ENCODE data around the gene WHRN. TPM values are rescaled to one million over a fixed set of nuclear protein-coding genes. Genes with fewer than 3 reads are reported as not detected.

Gene WHRN
- total and polyA plus RNA-seq, 9 donors, result 0.89 to 5.5 (median 3.3) TPM

DNA sequence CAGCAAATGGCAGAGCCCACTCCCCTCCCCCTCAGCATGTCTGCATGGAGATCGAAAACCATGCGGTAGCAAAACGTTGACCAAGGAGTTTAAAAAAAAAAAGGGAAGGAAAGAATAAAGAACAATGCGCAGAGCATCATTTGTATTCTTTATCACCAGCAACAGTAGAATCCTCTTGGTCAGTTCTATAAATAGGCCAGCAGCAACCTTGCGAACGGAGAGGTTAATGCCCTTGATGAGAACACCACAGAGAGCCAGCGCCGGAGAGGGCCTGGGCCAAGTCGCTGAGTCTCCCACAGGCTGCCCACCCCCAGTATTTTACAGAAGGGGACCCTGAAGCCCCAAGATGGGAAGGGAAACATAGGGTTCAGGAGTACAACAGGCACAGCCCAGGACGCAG lies 22.7 kb downstream of the WHRN start:
- WGBS (ENCODE audit: insufficient coverage), result 43% methylated on average over 4 of the region's 10 CpGs
- Histone ChIP-seq H3K4me3 (ENCODE audit: low read length) (no peak overlapping the region), H3K27me3 (ENCODE audit: control insufficient read depth, insufficient read depth, low read length) (peaks cover 2% of the 10 kb centered on the region), H3K27ac (ENCODE audit: low read length) (no peak overlapping the region), H3K9me3 (replicated peaks; ENCODE audit: control insufficient read depth, low read depth, low read length) (no peaks in the 10 kb centered on the region), H3K4me1 (ENCODE audit: control insufficient read depth, insufficient read depth, low read length) (peaks cover 3% of the 10 kb centered on the region), H3K36me3 (ENCODE audit: control insufficient read depth, insufficient read depth, low read length) (no peaks in the 10 kb centered on the region)
- no peak for DNase-seq

DNA sequence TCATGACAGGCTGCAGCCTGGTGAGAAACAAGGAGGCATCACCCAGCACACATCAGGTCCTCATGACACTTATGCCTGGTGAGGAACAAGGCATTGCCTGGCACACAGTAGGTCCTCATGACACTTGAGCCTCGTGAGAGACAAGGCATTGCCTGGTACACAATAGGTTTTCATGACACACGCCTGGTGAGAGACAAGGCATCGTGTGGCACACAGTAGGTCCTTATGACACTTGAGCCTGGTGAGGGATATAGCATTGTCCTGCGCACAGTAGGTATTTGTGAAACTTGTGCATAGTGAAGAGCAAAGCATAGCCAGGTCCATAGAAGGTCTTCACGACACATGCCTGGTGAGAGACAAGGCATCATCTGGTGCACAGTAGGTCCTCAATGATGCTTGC lies 23.5 kb downstream of the WHRN start:
- Histone ChIP-seq H3K4me1 (ENCODE audit: control insufficient read depth, insufficient read depth, low read length) (peaks cover 3% of the 10 kb centered on the region), H3K36me3 (ENCODE audit: control insufficient read depth, insufficient read depth, low read length) (no peaks in the 10 kb centered on the region), H3K27me3 (ENCODE audit: control insufficient read depth, insufficient read depth, low read length) (peaks cover 2% of the 10 kb centered on the region), H3K27ac (ENCODE audit: low read length) (no peak overlapping the region), H3K9me3 (replicated peaks; ENCODE audit: control insufficient read depth, low read depth, low read length) (no peaks in the 10 kb centered on the region), H3K4me3 (ENCODE audit: low read length) (no peak overlapping the region)
- 93% methylated on average over 5 of the region's 5 CpGs for WGBS (ENCODE audit: insufficient coverage)
- DNase-seq, result no peak

DNA sequence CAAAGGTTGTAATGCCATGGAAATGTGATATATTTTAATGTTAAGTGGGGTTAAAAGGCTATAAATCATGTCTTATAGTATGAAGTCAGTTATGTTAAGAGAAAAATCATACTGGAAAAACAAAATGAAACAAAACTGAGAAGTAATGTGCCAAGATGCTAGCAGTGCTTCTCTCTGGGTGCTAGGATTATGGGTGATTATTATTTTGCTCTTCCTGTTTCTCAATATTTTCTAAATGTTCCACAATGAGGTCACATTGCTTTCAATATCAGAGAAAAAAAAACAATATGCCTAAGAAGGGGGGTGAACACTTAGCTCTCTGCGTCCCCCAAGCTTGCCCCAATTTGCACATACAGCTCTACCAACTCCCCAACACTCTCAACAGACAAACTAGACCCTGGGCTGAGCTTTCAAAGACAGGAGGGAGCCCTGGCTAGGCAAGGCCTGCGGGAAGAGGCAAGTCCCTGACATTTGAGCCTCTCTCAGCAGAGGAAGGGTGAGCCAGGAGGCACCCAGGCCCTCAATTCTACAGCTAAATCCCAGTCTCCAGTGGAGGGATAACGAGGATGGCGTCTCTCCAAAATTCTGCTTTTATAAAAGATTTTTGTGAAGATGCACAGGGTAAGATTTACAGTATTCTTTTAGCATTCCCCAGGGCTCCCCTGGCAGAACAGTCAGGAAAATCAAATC lies 24.4 kb downstream of the WHRN start:
- Histone ChIP-seq H3K4me1 (ENCODE audit: control insufficient read depth, insufficient read depth, low read length) (peaks cover 3% of the 10 kb centered on the region), H3K27ac (ENCODE audit: low read length) (peak overlapping the region; percentile 38), H3K27me3 (ENCODE audit: control insufficient read depth, insufficient read depth, low read length) (peaks cover 2% of the 10 kb centered on the region), H3K9me3 (replicated peaks; ENCODE audit: control insufficient read depth, low read depth, low read length) (no peaks in the 10 kb centered on the region), H3K36me3 (ENCODE audit: control insufficient read depth, insufficient read depth, low read length) (no peaks in the 10 kb centered on the region), H3K4me3 (ENCODE audit: low read length) (no peak overlapping the region)
- no CpG with 5 or more reads among the region's 4 CpGs for WGBS (ENCODE audit: insufficient coverage)
- DNase-seq, result peak; percentile 39

DNA sequence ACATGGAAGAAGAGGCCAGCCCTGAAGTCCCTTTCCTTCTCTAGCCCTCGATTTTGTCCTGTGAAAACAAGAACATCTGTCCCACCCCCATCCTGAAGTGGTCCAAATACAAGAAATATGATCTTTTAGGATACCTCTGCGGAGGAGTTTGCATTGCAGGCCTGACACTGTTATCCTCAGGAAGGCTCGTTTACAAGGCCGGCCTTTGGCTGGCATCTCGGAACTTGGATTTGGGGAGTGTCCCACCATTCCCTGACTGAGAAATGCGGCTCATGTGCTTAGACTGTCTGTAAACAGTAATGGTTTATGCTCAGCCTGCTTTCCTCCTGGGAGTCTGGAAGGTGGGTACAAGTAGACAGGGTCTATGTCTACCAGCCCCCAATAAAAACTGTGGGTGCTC lies 26.4 kb downstream of the WHRN start:
- Histone ChIP-seq H3K36me3 (ENCODE audit: control insufficient read depth, insufficient read depth, low read length) (no peaks in the 10 kb centered on the region), H3K4me1 (ENCODE audit: control insufficient read depth, insufficient read depth, low read length) (peaks cover 3% of the 10 kb centered on the region), H3K27me3 (ENCODE audit: control insufficient read depth, insufficient read depth, low read length) (peaks cover 2% of the 10 kb centered on the region), H3K4me3 (ENCODE audit: low read length) (no peak overlapping the region), H3K27ac (ENCODE audit: low read length) (no peak overlapping the region), H3K9me3 (replicated peaks; ENCODE audit: control insufficient read depth, low read depth, low read length) (no peaks in the 10 kb centered on the region)
- WGBS (ENCODE audit: insufficient coverage), result 50% methylated on average over 6 of the region's 6 CpGs
- peak; percentile 33 for DNase-seq

DNA sequence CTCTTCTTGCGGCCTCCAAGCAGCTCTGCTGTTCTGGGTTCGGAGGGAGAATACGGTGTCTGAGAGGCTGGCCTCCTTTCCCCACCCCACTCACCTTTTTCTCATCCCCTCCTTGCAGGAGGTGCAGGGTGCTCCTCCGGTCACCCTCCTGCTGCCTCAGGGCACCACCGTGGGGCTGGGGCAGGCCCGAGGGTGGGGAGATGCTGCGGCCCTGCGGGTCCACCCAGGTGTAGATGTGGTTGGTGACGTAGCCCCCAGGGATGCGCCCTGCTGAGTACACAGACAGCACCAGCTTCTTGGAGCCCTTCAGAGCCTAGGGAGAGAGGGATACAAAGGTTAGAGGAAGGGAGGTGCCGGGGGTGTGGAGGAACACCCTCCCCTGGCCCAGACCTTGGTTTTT lies 26.8 kb downstream of the WHRN start:
- no peak for DNase-seq
- 91% methylated on average over 10 of the region's 11 CpGs for WGBS (ENCODE audit: insufficient coverage)
- no peaks in the 10 kb centered on the region for H3K36me3 ChIP-seq (ENCODE audit: control insufficient read depth, insufficient read depth, low read length)
- H3K9me3 ChIP-seq (replicated peaks; ENCODE audit: control insufficient read depth, low read depth, low read length), result no peaks in the 10 kb centered on the region
- H3K27ac ChIP-seq (ENCODE audit: low read length), result no peak overlapping the region
- peaks cover 2% of the 10 kb centered on the region for H3K27me3 ChIP-seq (ENCODE audit: control insufficient read depth, insufficient read depth, low read length)
- H3K4me1 ChIP-seq (ENCODE audit: control insufficient read depth, insufficient read depth, low read length), result peaks cover 3% of the 10 kb centered on the region
- no peak overlapping the region for H3K4me3 ChIP-seq (ENCODE audit: low read length)

DNA sequence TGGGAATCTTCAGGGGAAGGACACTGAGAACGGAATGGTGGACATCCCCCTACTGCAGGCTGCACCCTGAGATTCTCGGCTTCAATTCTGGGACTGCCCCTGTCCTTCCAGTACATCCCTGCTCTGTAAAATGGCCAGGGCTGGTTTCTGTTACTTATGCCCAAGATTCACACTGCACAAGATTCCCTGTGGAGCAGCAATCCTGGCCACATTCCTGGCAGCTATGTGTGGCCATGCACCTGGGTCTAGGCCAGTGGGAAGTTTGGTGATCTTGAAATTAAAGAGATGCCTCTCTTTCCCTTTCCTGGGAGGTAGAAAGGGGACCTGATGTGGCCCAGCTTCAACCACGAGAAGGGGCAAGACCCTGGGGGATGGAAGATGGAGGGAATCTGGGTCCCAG lies 27.6 kb downstream of the WHRN start:
- H3K4me1 ChIP-seq (ENCODE audit: control insufficient read depth, insufficient read depth, low read length), result peaks cover 3% of the 10 kb centered on the region
- 64% methylated on average over 2 of the region's 3 CpGs for WGBS (ENCODE audit: insufficient coverage)
- no peak for DNase-seq
- no peak overlapping the region for H3K27ac ChIP-seq (ENCODE audit: low read length)
- peaks cover 2% of the 10 kb centered on the region for H3K27me3 ChIP-seq (ENCODE audit: control insufficient read depth, insufficient read depth, low read length)
- no peaks in the 10 kb centered on the region for H3K9me3 ChIP-seq (replicated peaks; ENCODE audit: control insufficient read depth, low read depth, low read length)
- no peak overlapping the region for H3K4me3 ChIP-seq (ENCODE audit: low read length)
- no peaks in the 10 kb centered on the region for H3K36me3 ChIP-seq (ENCODE audit: control insufficient read depth, insufficient read depth, low read length)

DNA sequence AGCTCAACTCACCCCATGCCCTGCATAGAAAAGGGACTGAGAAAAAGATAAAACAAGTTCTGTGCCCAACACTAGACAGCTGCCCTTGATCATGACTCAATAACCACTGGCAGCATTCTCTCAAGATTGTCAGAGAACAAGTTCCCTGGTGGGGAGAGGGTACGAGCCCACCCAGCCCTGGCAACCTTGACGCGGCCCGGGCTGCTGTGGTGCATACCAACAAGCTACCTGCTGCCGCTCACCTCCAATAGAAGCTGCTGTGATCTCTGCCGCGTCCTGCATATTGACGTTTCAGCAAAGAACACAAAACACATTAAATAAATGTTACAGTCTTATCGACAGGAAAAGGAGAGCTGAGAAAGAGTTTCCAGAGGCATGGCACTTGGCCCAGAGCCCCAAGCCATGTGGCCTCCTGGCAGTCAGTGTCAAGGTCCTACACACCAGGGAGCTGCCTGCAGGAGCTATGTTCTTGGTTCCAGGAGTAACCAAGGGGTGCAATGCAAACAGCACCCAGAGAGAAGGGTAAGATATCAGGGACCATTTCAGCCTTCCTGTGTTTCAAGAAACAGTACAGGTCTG lies 28.3 kb downstream of the WHRN start:
- H3K27me3 ChIP-seq (ENCODE audit: control insufficient read depth, insufficient read depth, low read length), result peaks cover under 1% of the 10 kb centered on the region
- H3K27ac ChIP-seq (ENCODE audit: low read length), result no peak overlapping the region
- H3K4me1 ChIP-seq (ENCODE audit: control insufficient read depth, insufficient read depth, low read length), result peaks cover 3% of the 10 kb centered on the region
- no peak overlapping the region for H3K4me3 ChIP-seq (ENCODE audit: low read length)
- WGBS (ENCODE audit: insufficient coverage), result 98% methylated on average over 6 of the region's 9 CpGs
- H3K9me3 ChIP-seq (replicated peaks; ENCODE audit: control insufficient read depth, low read depth, low read length), result no peaks in the 10 kb centered on the region
- no peaks in the 10 kb centered on the region for H3K36me3 ChIP-seq (ENCODE audit: control insufficient read depth, insufficient read depth, low read length)
- DNase-seq, result no peak

DNA sequence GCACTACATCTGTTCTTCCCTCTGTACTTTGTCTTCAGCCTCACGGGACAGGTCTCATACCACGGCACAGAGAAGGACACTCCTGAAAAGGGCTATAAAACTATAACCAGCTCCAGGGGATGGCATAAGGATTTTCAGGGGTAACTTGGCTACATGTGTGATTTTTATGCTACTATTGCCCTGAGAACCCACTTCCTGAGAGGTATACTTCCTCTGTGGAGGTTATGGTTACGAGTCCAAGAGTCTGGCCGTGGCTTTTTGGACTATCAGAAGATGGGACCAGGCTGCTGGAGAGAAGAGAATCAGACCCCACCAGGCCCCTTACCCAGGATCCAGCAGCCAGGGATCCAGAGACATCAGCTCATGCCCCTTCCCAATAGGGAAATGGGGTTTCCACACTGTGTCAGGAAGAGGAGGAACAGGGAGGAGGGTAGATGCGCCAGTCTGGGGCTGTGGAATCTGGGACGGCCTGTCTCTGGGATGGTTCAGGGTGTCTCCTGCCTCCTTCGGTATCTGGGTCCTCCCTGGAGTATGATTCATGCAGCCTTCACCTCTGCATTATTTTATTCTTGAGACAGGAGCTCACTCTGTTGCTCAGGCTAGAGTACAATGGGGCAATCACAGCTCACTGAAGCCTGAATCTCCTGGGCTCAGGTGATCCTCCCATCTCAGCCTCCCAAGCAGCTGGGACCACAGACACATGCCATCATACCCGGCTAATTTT lies 29.7 kb downstream of the WHRN start:
- 90% methylated on average over 2 of the region's 8 CpGs for WGBS (ENCODE audit: insufficient coverage)
- H3K27me3 ChIP-seq (ENCODE audit: control insufficient read depth, insufficient read depth, low read length), result no peaks in the 10 kb centered on the region

DNA sequence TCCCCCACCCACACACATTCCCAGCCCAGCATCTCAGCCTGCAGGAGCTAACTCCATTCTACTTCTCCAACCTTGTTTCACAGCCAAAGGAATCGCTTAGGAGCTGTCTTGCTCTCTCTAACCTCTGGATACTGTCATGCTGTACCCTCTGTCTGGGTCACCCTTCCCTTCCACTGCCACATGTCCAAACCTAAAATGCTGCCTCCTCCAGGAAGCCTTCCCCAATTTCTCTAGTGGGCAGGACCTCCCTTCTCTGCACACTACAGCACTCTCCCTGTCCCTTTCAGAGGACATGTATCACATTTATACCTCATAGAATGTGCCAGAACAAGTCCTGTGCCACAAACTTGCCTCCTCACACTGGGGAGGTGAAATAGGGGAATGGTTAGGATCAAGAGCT lies 30.8 kb downstream of the WHRN start:
- H3K36me3 ChIP-seq (ENCODE audit: control insufficient read depth, insufficient read depth, low read length), result no peaks in the 10 kb centered on the region
- no peak overlapping the region for H3K4me3 ChIP-seq (ENCODE audit: low read length)
- H3K27ac ChIP-seq (ENCODE audit: low read length), result no peak overlapping the region
- DNase-seq, result no peak
- H3K9me3 ChIP-seq (replicated peaks; ENCODE audit: control insufficient read depth, low read depth, low read length), result no peaks in the 10 kb centered on the region
- no peaks in the 10 kb centered on the region for H3K27me3 ChIP-seq (ENCODE audit: control insufficient read depth, insufficient read depth, low read length)
- WGBS (ENCODE audit: insufficient coverage), result 95% methylated on average over 1 of the region's 1 CpG
- H3K4me1 ChIP-seq (ENCODE audit: control insufficient read depth, insufficient read depth, low read length), result no peaks in the 10 kb centered on the region

More for the DNA sequence above, 29.7 kb downstream of the WHRN start:
- Histone ChIP-seq H3K36me3 (ENCODE audit: control insufficient read depth, insufficient read depth, low read length) (no peaks in the 10 kb centered on the region), H3K4me1 (ENCODE audit: control insufficient read depth, insufficient read depth, low read length) (no peaks in the 10 kb centered on the region), H3K27ac (ENCODE audit: low read length) (no peak overlapping the region), H3K4me3 (ENCODE audit: low read length) (no peak overlapping the region), H3K9me3 (replicated peaks; ENCODE audit: control insufficient read depth, low read depth, low read length) (no peaks in the 10 kb centered on the region)
- no peak for DNase-seq

DNA sequence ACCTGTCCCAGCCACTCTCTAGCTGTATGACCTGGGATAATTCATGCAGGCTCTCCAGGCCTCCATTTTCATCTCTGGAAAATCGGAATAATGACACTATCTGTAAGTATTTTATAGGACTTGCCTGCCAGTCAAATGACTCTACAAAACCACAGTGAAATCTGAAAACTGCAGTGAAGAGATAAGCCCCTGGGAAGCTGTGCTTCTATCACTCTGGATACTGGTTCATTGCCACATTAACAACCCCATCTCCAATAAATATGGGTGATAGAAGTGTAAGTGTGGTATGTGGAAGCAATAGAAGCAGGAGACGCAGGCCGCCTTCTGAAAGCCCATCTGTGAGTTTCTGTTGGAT lies 31.8 kb downstream of the WHRN start:
- DNase-seq, result no peak
- H3K9me3 ChIP-seq (replicated peaks; ENCODE audit: control insufficient read depth, low read depth, low read length), result no peaks in the 10 kb centered on the region
- no peaks in the 10 kb centered on the region for H3K4me1 ChIP-seq (ENCODE audit: control insufficient read depth, insufficient read depth, low read length)
- no peaks in the 10 kb centered on the region for H3K27me3 ChIP-seq (ENCODE audit: control insufficient read depth, insufficient read depth, low read length)
- WGBS (ENCODE audit: insufficient coverage), result no CpG with 5 or more reads among the region's 3 CpGs
- H3K27ac ChIP-seq (ENCODE audit: low read length), result no peak overlapping the region
- no peak overlapping the region for H3K4me3 ChIP-seq (ENCODE audit: low read length)
- no peaks in the 10 kb centered on the region for H3K36me3 ChIP-seq (ENCODE audit: control insufficient read depth, insufficient read depth, low read length)
